PC-9 (cell line): Measurements from ENCODE around the gene RSAD1. TPM values are rescaled to one million over a fixed set of nuclear protein-coding genes. Genes with fewer than 3 reads are reported as not detected.

ENCODE experiments used
- BruUV-seq: library from RNA; stranded (reverse); fragments of 400-500 nt; replicated peaks from 2 replicates; lab custom pipeline; 2021; lab: Mats Ljungman, UMichigan
- CTCF ChIA-PET: fragments of 300-600 bp; sonication (Branson Sonifier 250); formaldehyde crosslinking; loops from one replicate; lab custom pipeline; 2022; ENCODE audit warnings: antibody characterized with exemption; lab: Charles Lee
- POLR2A ChIA-PET: fragments of 300-600 bp; sonication (Branson Sonifier 250); formaldehyde crosslinking; loops from one replicate; lab custom pipeline; 2022; ENCODE audit warnings: antibody characterized with exemption; ENCODE audit not compliant: unreplicated experiment; lab: Charles Lee
- DNase-seq, 2 experiments: peaks; one replicate each; pipeline versions ENCODE4 v3.0.0 to v3.0.0-alpha.2; 2015 to 2022; ENCODE audit warnings: mixed read lengths in 1 of 2
- H2AFZ ChIP-seq: fragments of 200-600 bp; sonication (generic); 2 replicates; pipeline ENCODE4 v1.8.1; 2017; ENCODE audit warnings: antibody characterized with exemption
- H3F3A ChIP-seq: fragments of 200-600 bp; sonication (generic); 2 replicates; pipeline ENCODE4 v1.8.1; 2017; ENCODE audit warnings: antibody characterized with exemption, mild to moderate bottlenecking, low read depth; ENCODE audit not compliant: insufficient read depth
- H3K27ac ChIP-seq: fragments of 200-600 bp; sonication (generic); 2 replicates; pipeline ENCODE4 v1.6.1; 2016; ENCODE audit warnings: mixed run types
- H3K27me3 ChIP-seq: fragments of 200-600 bp; sonication (generic); 2 replicates; pipeline ENCODE4 v1.6.1; 2016; ENCODE audit warnings: low read depth, mixed run types; ENCODE audit not compliant: insufficient read depth
- H3K36me3 ChIP-seq: fragments of 200-600 bp; sonication (generic); 2 replicates; pipeline ENCODE4 v1.6.1; 2016; ENCODE audit warnings: low read depth, mixed run types
- H3K4me1 ChIP-seq: fragments of 200-600 bp; sonication (generic); replicated peaks from 2 replicates; pipeline ENCODE4 v1.6.1; 2016; ENCODE audit warnings: mixed run types; ENCODE audit not compliant: insufficient read depth
- H3K4me2 ChIP-seq: fragments of 200-600 bp; sonication (generic); 2 replicates; pipeline ENCODE4 v1.6.1; 2017; ENCODE audit warnings: mixed run types
- H3K4me3 ChIP-seq: fragments of 200-600 bp; sonication (generic); 2 replicates; pipeline ENCODE4 v1.6.1; 2016; ENCODE audit warnings: mixed run types
- H3K79me2 ChIP-seq: fragments of 200-600 bp; sonication (generic); 2 replicates; pipeline ENCODE4 v1.6.1; 2017; ENCODE audit warnings: low read depth, mixed run types
- H3K9me2 ChIP-seq: fragments of 200-600 bp; sonication (generic); 2 replicates; pipeline ENCODE4 v1.8.1; 2017; ENCODE audit warnings: mild to moderate bottlenecking; ENCODE audit not compliant: insufficient read depth
- H3K9me3 ChIP-seq: fragments of 200-600 bp; sonication (generic); 2 replicates; pipeline ENCODE4 v1.8.1; 2016; ENCODE audit warnings: low read depth; ENCODE audit not compliant: insufficient read depth
- H4K20me1 ChIP-seq: fragments of 200-600 bp; sonication (generic); 2 replicates; pipeline ENCODE4 v1.8.1; 2017; ENCODE audit not compliant: insufficient read depth
- CTCF ChIP-seq: fragments of 200-600 bp; sonication (generic); conservative IDR thresholded peaks from 2 replicates; pipeline ENCODE4 v1.6.1; 2017; ENCODE audit warnings: mixed run types, antibody characterized with exemption, mild to moderate bottlenecking, moderate library complexity
- EZH2 ChIP-seq: fragments of 200-600 bp; sonication (generic); IDR thresholded peaks from 2 replicates; pipeline ENCODE4 v1.8.0; 2017; ENCODE audit warnings: antibody characterized with exemption, low read depth
- intact Hi-C: fragments of 100-400 bp; cut with micrococcal nuclease; formaldehyde crosslinking; loops from one replicate; pipeline ENCODE4 v1.10.0; 2022; ENCODE audit not compliant: unreplicated experiment
- total RNA-seq: library from RNA; stranded (reverse); gene quantifications from 2 replicates; pipeline ENCODE4 v1.2.3, GENCODE V29; 2021

RSAD1 gene
- total RNA-seq, 1 experiment from 2014 or later: 15.1 TPM

- Histone ChIP-seq H3K27ac (peak overlapping the region; percentile 16; the same call in 1 of the 2 replicates), H4K20me1 (peaks cover 19% of the 10 kb centered on the region), H3F3A (peaks cover 28% of the 10 kb centered on the region), H3K36me3 (peaks cover 14% of the 10 kb centered on the region), H2AFZ (no peak overlapping the region), H3K27me3 (no peaks in the 10 kb centered on the region), H3K4me1 (peaks cover 47% of the 10 kb centered on the region), H3K79me2 (peaks cover 72% of the 10 kb centered on the region), H3K4me2 (peak overlapping the region; percentile 54), H3K9me3 (no peaks in the 10 kb centered on the region), H3K9me2 (no peaks in the 10 kb centered on the region), H3K4me3 (peak overlapping the region; percentile 15; the same call in 1 of the 2 replicates)
- DNase-seq: peak in 1 of 2 experiments; percentile 79
- ChIA-PET CTCF (interaction anchor here (0.7 to 0.9 kb wide), 2 partner anchors 34 to 49 kb away, joined by 3 read pairs; partner anchors contain the start of gene LRRC59), POLR2A (interaction anchor here (0.6 to 0.7 kb wide), 4 partner anchors 40 to 471 kb away, joined by 4 to 12 read pairs (median 7); partner anchors contain the start of gene ABCC3)
- BruUV-seq: no TSS peak
- TF ChIP-seq EZH2 (no peak), CTCF (no peak)
- intact Hi-C loops: no loop called here
Observed at GRCh38 chr17:50430821-50431618, 47.6 kb upstream of the RSAD1 start.

- ChIA-PET CTCF (interaction anchor here (0.5 to 0.9 kb wide), 2 partner anchors 23 to 35 kb away, joined by 3 to 5 read pairs; partner anchors contain the start of gene LRRC59), POLR2A (interaction anchor here (0.7 kb wide), 1 partner anchor 8 kb away, joined by 5 read pairs; no protein-coding TSS in a partner anchor)
- Histone ChIP-seq H3K27ac (no peak overlapping the region), H3K79me2 (peaks cover 67% of the 10 kb centered on the region), H3K4me2 (no peak overlapping the region), H3F3A (peaks cover 19% of the 10 kb centered on the region), H3K4me3 (no peak overlapping the region), H3K9me2 (no peaks in the 10 kb centered on the region), H3K9me3 (no peaks in the 10 kb centered on the region), H3K27me3 (no peaks in the 10 kb centered on the region), H3K36me3 (peaks cover 14% of the 10 kb centered on the region), H2AFZ (no peak overlapping the region), H4K20me1 (peaks cover 19% of the 10 kb centered on the region), H3K4me1 (peaks cover 45% of the 10 kb centered on the region)
- intact Hi-C loops: no loop called here
- TF ChIP-seq CTCF: no peak
- TF ChIP-seq EZH2: no peak
- BruUV-seq: no TSS peak
- DNase-seq: no peak
Observed at GRCh38 chr17:50432125-50432762, 46.4 kb upstream of the RSAD1 start.

GRCh38 chr17:50437409-50437808, 41.3 kb upstream of the RSAD1 start:
- H3K9me2 ChIP-seq: no peaks in the 10 kb centered on the region
- H3K4me1 ChIP-seq: peaks cover 34% of the 10 kb centered on the region
- ChIA-PET POLR2A (interaction anchor here (0.6 kb wide), 1 partner anchor 282 kb away, joined by 4 read pairs; the partner anchor contains the start of gene LUC7L3), CTCF (interaction anchor here (0.6 to 0.7 kb wide), 3 partner anchors 13 to 253 kb away, joined by 3 to 5 read pairs (median 4); no protein-coding TSS in a partner anchor)
- intact Hi-C loops: no loop called here
- H3K9me3 ChIP-seq: no peaks in the 10 kb centered on the region
- H3K27me3 ChIP-seq: no peaks in the 10 kb centered on the region
- DNase-seq: no peak
- H3K36me3 ChIP-seq: no peaks in the 10 kb centered on the region; the same call in 1 of the 2 replicates
- no peak overlapping the region for H2AFZ ChIP-seq
- no peak overlapping the region for H3K27ac ChIP-seq
- no TSS peak for BruUV-seq
- H4K20me1 ChIP-seq: peaks cover 6% of the 10 kb centered on the region; the same call in 1 of the 2 replicates
- peaks cover 55% of the 10 kb centered on the region for H3F3A ChIP-seq
- peaks cover 61% of the 10 kb centered on the region for H3K79me2 ChIP-seq
- TF ChIP-seq CTCF: no peak
- TF ChIP-seq EZH2: no peak
- H3K4me3 ChIP-seq: no peak overlapping the region
- no peak overlapping the region for H3K4me2 ChIP-seq
